ENCODE results near the gene RIN3. TPM values are rescaled to one million over a fixed set of nuclear protein-coding genes. Genes with fewer than 3 reads are reported as not detected.

The RIN3 gene
- total RNA-seq, 1 experiment from 2014 or later = 10.9 TPM

GRCh38 chr14:92704036-92704804 is 190.6 kb downstream of the RIN3 start:
- ATAC-seq = no peak
- intact Hi-C loops (cut with micrococcal nuclease; ENCODE audit: unreplicated experiment) = no loop called here
- BruUV-seq (replicated peaks) = no TSS peak
- no peaks in the 10 kb centered on the region for H3K36me3 ChIP-seq (ENCODE audit: control insufficient read depth, insufficient read depth, low read length)
- CTCF ChIA-PET = no interaction called here
- in situ Hi-C loops (cut with HindIII; ENCODE audit: low pct_unique_long_range_greater_than_20kb, low sequenced_read_pairs) = no loop called here
- POLR2A ChIA-PET = no interaction called here
- DNase-seq (ENCODE audit: low read depth, low spot score) = no peak
- no peaks in the 10 kb centered on the region for H3K4me1 ChIP-seq (ENCODE audit: control insufficient read depth, insufficient read depth, low read length)
- H3K9me3 ChIP-seq (ENCODE audit: control insufficient read depth, insufficient read depth, low read depth, low read length) = no peaks in the 10 kb centered on the region
- no peaks in the 10 kb centered on the region for H3K27me3 ChIP-seq (ENCODE audit: control insufficient read depth, insufficient read depth, low read length)
- no peak overlapping the region for H3K4me3 ChIP-seq (ENCODE audit: low read depth in 2 of 2, low read length in 2 of 2)
- no peak overlapping the region for H3K27ac ChIP-seq (ENCODE audit: low read length)
- no peak for TF ChIP-seq CTCF (IDR thresholded peaks at IDR 0.05)
- no peak for TF ChIP-seq TCF7L2 (IDR thresholded peaks at IDR 0.05; ENCODE audit: low read depth, low read length)
- TF ChIP-seq SIN3A (IDR thresholded peaks at IDR 0.05; ENCODE audit: borderline replicate concordance, insufficient read depth, low read depth, low read length) = no peak
- no peak for TF ChIP-seq POLR2AphosphoS5 (IDR thresholded peaks at IDR 0.05; ENCODE audit: low read depth, low read length)

- H3K36me3 ChIP-seq (ENCODE audit: control insufficient read depth, insufficient read depth, low read length) = no peaks in the 10 kb centered on the region
- ATAC-seq (no peak), DNase-seq (ENCODE audit: low read depth, low spot score) (no peak)
- intact Hi-C loops (cut with micrococcal nuclease; ENCODE audit: unreplicated experiment) = no loop called here
- ChIA-PET POLR2A (no interaction called here), CTCF (no interaction called here)
- TF ChIP-seq SIN3A (IDR thresholded peaks at IDR 0.05; ENCODE audit: borderline replicate concordance, insufficient read depth, low read depth, low read length) = no peak
- TF ChIP-seq POLR2AphosphoS5 (IDR thresholded peaks at IDR 0.05; ENCODE audit: low read depth, low read length) = no peak
- TF ChIP-seq REST (IDR thresholded peaks at IDR 0.05; ENCODE audit: insufficient read depth in 1 of 2, low read depth in 2 of 2, low read length in 1 of 2) = no peak
- no peak for TF ChIP-seq CTCF (IDR thresholded peaks at IDR 0.05)
- H3K4me3 ChIP-seq (ENCODE audit: low read depth in 2 of 2, low read length in 2 of 2) = no peak overlapping the region
- in situ Hi-C loops (cut with HindIII; ENCODE audit: low pct_unique_long_range_greater_than_20kb, low sequenced_read_pairs) = no loop called here
- no peaks in the 10 kb centered on the region for H3K9me3 ChIP-seq (ENCODE audit: control insufficient read depth, insufficient read depth, low read depth, low read length)
- no peaks in the 10 kb centered on the region for H3K27me3 ChIP-seq (ENCODE audit: control insufficient read depth, insufficient read depth, low read length)
- no peaks in the 10 kb centered on the region for H3K4me1 ChIP-seq (ENCODE audit: control insufficient read depth, insufficient read depth, low read length)
- no peak overlapping the region for H3K27ac ChIP-seq (ENCODE audit: low read length)
- BruUV-seq (replicated peaks) = no TSS peak
These were observed 191.2 kb downstream of the RIN3 start for GRCh38 chr14:92704821-92705220.

Data from Panc1 (cell line).